AG09319 (cell line): ENCODE measurements around the gene SMYD3.

Experiments used
- DNase-seq: peaks from one replicate; pipeline ENCODE4 v3.0.0-alpha.2; 2010; ENCODE audit warnings: low read depth; ENCODE audit errors: extremely low read depth
- TF ChIP-seq, protein P1 (sequence below): IDR thresholded peaks from 2 replicates; pipeline ENCODE4 v1.5.1; 2011; ENCODE audit warnings: low read depth, mild to moderate bottlenecking, inconsistent platforms, low read length, moderate library complexity

The SMYD3 gene

DNA sequence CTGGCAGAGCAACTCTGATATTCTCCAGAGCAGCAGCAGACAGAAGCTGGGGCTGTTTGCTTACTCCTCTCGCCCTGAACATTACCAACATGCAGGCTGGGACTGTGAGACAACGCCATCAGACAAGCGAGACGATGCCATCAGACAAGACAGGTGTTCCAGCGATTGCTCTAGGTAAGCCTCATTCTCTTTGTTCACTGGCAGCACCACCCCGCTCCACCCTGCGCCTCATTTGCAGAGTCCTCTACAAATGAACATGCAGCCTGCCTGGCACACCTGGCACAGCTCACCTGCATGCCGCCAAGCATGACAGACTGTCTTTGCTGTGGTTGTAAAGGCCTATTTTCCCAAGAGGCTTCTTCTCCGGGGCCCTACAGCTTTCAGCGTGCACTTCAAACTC is 346.2 kb downstream of the SMYD3 start:
- DNase-seq: no peak
- TF ChIP-seq, protein P1, sequence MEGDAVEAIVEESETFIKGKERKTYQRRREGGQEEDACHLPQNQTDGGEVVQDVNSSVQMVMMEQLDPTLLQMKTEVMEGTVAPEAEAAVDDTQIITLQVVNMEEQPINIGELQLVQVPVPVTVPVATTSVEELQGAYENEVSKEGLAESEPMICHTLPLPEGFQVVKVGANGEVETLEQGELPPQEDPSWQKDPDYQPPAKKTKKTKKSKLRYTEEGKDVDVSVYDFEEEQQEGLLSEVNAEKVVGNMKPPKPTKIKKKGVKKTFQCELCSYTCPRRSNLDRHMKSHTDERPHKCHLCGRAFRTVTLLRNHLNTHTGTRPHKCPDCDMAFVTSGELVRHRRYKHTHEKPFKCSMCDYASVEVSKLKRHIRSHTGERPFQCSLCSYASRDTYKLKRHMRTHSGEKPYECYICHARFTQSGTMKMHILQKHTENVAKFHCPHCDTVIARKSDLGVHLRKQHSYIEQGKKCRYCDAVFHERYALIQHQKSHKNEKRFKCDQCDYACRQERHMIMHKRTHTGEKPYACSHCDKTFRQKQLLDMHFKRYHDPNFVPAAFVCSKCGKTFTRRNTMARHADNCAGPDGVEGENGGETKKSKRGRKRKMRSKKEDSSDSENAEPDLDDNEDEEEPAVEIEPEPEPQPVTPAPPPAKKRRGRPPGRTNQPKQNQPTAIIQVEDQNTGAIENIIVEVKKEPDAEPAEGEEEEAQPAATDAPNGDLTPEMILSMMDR: no peak

DNA sequence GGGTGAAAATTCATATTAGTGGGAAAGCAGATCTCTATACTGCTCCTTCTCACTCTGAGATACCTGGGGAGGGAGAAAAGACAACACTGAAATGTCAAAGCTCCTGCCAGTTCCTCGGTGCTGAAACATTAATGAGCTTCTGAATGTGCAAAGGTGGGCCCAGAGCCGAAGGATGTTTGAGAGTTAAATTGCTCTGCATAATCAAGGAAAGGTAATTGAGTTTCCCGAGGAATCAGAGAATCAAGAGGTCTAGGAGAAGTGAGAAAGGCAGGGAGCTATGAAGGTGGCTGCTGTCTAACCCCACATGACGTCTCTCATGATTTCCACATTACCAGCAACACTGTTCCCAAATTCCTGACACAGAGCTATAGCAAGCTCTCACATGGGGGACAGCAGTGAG is 346.7 kb downstream of the SMYD3 start:
- TF ChIP-seq, protein P1: no peak
- DNase-seq: no peak

DNA sequence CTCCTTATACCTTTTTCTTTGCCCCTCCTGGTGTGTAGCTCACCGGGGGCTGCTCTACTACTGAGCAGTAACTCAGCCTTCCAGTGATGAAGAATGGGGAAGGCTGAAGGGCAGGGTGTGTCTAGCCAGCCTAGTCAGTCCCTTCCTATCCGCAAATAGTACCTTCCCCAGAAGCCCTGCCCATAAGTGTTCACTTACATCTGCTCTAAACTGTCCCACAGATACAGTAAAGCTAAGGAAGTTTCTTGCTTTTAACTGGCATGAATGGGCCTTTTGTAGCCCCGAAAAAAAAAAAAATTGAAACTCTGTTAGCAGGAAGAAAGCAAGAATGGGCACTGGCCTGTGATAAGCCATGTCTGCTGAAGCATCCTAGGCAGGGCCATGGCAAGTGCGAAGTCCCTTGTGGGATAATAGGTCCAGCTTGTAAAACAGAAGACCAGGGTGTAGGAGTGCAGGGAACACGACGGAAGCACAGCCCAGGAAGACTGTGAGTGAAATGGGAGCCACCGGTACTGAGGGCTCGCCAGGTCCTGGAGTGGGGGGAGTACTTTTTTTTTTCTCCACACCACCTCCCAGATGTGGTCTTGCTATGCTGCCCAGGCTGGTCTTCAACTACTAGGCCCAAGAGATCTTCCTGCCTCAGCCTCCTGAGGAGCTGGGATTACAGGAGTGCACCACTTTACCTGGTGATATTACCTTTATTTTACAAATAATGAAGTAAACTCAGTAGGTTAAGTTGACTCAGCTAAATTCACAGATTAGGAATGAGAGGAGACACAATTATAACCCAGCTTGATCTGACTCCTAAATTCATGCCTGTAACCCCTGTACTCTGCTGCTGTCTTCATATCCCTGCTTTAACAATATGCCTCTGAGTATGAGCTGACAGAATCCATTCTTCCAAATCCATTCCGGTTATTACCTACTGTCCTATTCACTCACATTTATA is 347.5 kb downstream of the SMYD3 start:
- TF ChIP-seq, protein P1: no peak
- no peak for DNase-seq

DNA sequence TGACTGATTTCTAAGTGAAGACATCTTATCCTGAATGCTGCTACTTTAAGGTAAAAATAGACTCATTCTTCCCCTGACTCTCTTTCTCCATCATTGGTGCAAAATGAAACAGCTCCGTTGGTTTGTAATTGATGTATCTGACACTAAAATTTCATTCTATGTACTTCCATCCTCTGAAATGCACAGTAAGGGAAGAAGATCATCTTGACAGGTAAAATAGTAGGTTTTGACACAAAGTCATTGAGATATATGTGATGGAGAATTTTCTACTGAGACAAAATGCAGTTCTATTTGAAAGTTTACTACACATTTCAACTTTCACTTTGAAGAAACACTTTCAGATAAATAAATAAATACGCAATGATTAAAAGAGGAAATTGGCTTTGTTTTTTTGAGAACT is 348.9 kb downstream of the SMYD3 start:
- no peak for DNase-seq
- TF ChIP-seq, protein P1: no peak

DNA sequence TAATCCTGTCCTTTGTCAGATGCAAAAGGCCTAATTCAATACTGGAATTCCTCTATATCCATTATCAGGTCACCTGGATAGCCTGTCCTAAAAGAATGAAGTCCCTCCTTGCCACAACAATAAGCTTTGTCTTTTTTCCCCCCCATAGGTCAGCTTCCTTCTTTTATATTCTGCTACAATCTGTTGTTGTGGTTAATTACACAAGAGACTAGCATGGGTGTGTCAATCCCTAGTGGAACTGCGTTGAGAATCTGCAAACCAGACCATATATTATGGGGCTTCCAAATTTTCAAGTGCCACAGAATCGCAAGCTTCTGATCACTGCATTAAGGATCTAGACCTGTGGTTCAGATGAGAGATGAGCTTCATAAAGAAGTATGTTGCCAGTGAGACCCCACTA is 349.6 kb downstream of the SMYD3 start:
- DNase-seq: no peak
- TF ChIP-seq, protein P1: no peak

DNA sequence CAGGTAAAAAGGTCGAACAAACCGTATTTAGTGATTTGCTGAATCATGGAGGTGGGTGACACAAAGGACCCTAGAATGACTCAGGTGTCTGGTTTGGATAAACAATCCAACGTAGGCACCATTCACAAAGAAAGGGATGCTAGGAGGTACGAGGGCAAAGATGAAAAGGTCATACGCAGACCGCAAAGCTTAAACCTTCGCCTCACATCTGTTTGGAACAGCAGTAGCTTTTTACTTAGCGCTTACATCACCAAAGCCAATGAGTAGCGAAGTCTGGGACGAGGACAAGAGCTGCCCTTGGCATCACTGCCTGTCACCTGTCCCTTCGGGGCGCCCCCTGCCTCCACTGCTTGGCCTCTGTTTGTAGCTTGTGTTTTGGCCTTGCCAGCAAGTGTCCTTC is 350.2 kb downstream of the SMYD3 start:
- TF ChIP-seq, protein P1: no peak
- DNase-seq: no peak

DNA sequence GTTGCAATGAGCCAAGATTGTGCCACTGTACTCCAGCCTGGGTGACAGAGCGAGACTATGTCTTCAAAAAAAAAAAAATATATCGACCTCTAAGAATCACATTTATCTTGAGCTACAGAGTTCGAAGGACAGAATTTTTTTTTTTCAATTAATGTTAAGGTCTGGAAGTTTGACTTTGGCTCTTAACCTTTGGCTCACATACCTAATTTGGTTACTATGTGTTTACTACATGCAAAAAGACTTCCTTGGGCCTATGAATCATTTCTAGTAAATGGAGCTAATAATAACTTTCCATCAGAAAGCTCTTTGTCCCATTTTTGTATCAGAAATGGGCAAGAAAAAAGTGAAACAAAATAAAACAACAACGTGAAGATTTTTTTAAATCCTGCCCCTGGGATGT is 351.2 kb downstream of the SMYD3 start:
- TF ChIP-seq, protein P1: no peak

More for the DNA sequence above, 351.2 kb downstream of the SMYD3 start:
- no peak for DNase-seq
